Adrenal gland (tissue), 19 donors: ENCODE results near the gene VSTM1. TPM values are rescaled to one million over a fixed set of nuclear protein-coding genes. Genes with fewer than 3 reads are reported as not detected.

Experiments
- DNase-seq, 7 donors: peaks; one replicate each; pipeline ENCODE4 v3.0.0-alpha.2; 2019 to 2020
- H3K27ac ChIP-seq, 5 donors: fragments of 200-600 bp; sonication (generic) in 4 of 5; 1 replicate in 3 of 5; 2 replicates in 2 of 5; pipeline versions ENCODE4 v1.5.1 to v1.8.0; 2016 to 2020; ENCODE audit warnings: mild to moderate bottlenecking in 1 of 5
- H3K27me3 ChIP-seq: fragments of 200-600 bp; 2 replicates; pipeline ENCODE4 v1.8.0; 2021
- H3K36me3 ChIP-seq, 2 donors: fragments of 200-600 bp; replicated peaks in 1 of 2; 1 replicate in 1 of 2; 2 replicates in 1 of 2; pipeline versions ENCODE4 v1.5.1 to v1.8.0; 2018 to 2022
- H3K4me1 ChIP-seq, 2 donors: fragments of 200-600 bp; replicated peaks in 1 of 2; 1 replicate in 1 of 2; 2 replicates in 1 of 2; pipeline versions ENCODE4 v1.5.1 to v1.8.0; 2018 to 2021
- H3K4me3 ChIP-seq, 4 donors: fragments of 200-600 bp; sonication (generic) in 3 of 4; one replicate each; pipeline ENCODE4 v1.5.1; 2016 to 2018
- H3K9me3 ChIP-seq, 3 donors: fragments of 200-600 bp; sonication (generic) in 1 of 3; replicated peaks in 1 of 3; 1 replicate in 2 of 3; 2 replicates in 1 of 3; pipeline versions ENCODE4 v1.5.1 to v1.8.0; 2016 to 2021
- POLR2A ChIP-seq, 2 donors: fragments of 450-650 bp; IDR thresholded peaks; one replicate each; pipeline ENCODE4 v1.6.1; 2017; ENCODE audit warnings: antibody characterized with exemption in 2 of 2, mild to moderate bottlenecking in 2 of 2, moderate library complexity in 1 of 2
- WGBS, 4 donors: extraction: QIAGEN DNeasy Blood & Tissue Kit in 2 of 4; methylation state at CpG; one replicate each; pipeline versions ENCODE4 v1.1.5 to v1.1.7; 2013 to 2017; 5-methylcytosine and 5-hydroxymethylcytosine counted together
- intact Hi-C, 2 donors: fragments of 100-400 bp; cut with DNase I; formaldehyde crosslinking; loops; one replicate each; pipeline versions ENCODE4 v1.14.1 to v1.15.0; 2022 to 2023
- long read RNA-seq, 10 donors: library from polyadenylated mRNA in 3 of 10; unstranded in 2 of 10; stranded (forward) in 1 of 10; transcript quantifications; one replicate each; pipeline ENCODE4 v2.0.0 and lab custom pipeline, GENCODE V29; 2021 to 2026
- polyA plus RNA-seq, 3 donors: library from polyadenylated mRNA; stranded (reverse); fragments of 200-250 nt in 2 of 3; fragments of 350-450 nt in 1 of 3; fragmentation: Illumina TruSeq in 1 of 3; extraction: RNeasy Lipid Tissue Mini Kit (QIAGEN cat#74804) in 1 of 3; gene quantifications; one replicate each; pipeline ENCODE4 v1.2.3, GENCODE V29; 2013 to 2014
- total RNA-seq, 9 donors: library from RNA; depleted of rRNA in 4 of 9; stranded (reverse); fragments of >200 nt in 4 of 9; fragments of 120-200 nt in 1 of 9; fragmentation: NEBNext Ultra II Directional in 1 of 9; extraction: Animal tissue kit (Norgen Biotek cat#: 25700) in 1 of 9; gene quantifications; one replicate each; pipeline versions ENCODE4 v1.1.0 to v1.2.4, GENCODE V29; 2013 to 2023
- TF ChIP-seq, protein P1 (sequence below), 6 experiments: fragments of 450-650 bp in 4 of 6; fragments of 200-600 bp in 2 of 6; sonication (generic) in 1 of 6; IDR thresholded peaks; 1 replicate in 5 of 6; 2 replicates in 1 of 6; pipeline versions ENCODE4 v1.5.1 to v1.8.0; 2016 to 2021; ENCODE audit warnings: antibody characterized with exemption in 6 of 6, mild to moderate bottlenecking in 2 of 6, moderate library complexity in 1 of 6
- donor health status: healthy with polysubstance abuse.
- donor health status: Bipolar disorder and iron deficiency.
- donor health status: DM: yes; HTN: yes; CAD: no.
- donor health status: DM: no; HTN: no; CAD: no.
- donor health status: DM: no; HTN: no; CAD: no.
- donor health status: DM: yes; HTN: yes; CAD: no.

The VSTM1 gene, protein sequence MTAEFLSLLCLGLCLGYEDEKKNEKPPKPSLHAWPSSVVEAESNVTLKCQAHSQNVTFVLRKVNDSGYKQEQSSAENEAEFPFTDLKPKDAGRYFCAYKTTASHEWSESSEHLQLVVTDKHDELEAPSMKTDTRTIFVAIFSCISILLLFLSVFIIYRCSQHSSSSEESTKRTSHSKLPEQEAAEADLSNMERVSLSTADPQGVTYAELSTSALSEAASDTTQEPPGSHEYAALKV
- total RNA-seq: under 1 TPM in 1 of 9 donors, not detected in 8; 0.83 TPM
- polyA plus RNA-seq: not detected
- long read RNA-seq, donor 1: 0 reads
- long read RNA-seq, donor 2: 0 reads
- long read RNA-seq, donor 3, partial matches to known transcripts: 124 of 289 reads
- long read RNA-seq, donor 3, other reads (novel, unspliced or antisense): 165 of 289 reads
- long read RNA-seq, donor 4: 0 reads
- long read RNA-seq, donor 5: 0 reads
- long read RNA-seq, donor 6: 0 reads
- long read RNA-seq, donor 7: 0 reads
- long read RNA-seq, donor 8: 0 reads
- long read RNA-seq, donor 9: 0 reads
- long read RNA-seq, donor 10: 0 reads

DNA sequence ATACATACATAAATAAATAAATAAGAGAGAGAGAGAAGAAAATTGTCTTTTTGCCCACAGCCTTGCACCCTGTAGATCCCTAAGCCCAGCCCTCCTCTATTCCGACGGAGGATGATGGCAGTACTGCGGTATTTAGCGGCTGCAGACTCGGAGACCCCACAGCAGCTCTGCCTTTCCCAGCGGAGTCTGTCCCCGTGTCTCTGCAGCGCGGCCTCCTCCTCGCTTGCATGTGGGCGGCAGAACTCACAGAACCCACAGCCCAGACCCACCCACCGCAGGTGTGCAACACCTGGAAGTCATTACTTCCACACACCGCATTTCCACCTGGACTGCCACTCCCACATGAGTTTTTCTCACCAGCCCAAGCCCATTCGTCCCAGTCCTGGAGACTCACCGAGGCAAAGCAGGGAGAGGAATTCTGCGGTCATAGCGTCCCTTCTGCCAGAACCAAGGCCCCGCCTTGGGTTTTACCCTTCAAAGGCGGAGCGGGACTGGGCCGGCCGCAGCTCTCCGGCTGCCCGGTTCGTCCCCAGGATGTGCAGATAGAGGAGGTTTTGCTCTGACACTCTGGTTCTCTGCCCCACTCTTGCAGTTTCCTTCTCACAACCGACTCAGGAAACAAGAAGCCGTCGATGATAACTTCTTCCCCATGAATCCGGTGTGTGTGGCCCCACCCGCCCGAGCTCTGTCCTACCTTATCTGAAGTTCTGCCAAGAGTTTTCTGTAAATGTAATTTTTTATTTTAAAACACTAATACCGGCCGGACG, at the start of gene VSTM1:
TSS of gene VSTM1 (minus strand) at position 548 of the 767 bp plus-strand sequence. CDS start at position 428, 120 bp downstream.
- no peak within 1 kb of the TSS for H3K27ac ChIP-seq
- no peaks in the 10 kb centered on the region for H3K9me3 ChIP-seq
- no peaks in the 10 kb centered on the region for H3K4me1 ChIP-seq
- WGBS, 4 donors: 73 to 81% (median 74%) methylated on average over 24 to 34 of the region's 34 CpGs
- H3K4me3 ChIP-seq: no peak within 1 kb of the TSS
- TF ChIP-seq POLR2A (IDR thresholded peaks at IDR 0.05): no peak
- TF ChIP-seq, protein P1, sequence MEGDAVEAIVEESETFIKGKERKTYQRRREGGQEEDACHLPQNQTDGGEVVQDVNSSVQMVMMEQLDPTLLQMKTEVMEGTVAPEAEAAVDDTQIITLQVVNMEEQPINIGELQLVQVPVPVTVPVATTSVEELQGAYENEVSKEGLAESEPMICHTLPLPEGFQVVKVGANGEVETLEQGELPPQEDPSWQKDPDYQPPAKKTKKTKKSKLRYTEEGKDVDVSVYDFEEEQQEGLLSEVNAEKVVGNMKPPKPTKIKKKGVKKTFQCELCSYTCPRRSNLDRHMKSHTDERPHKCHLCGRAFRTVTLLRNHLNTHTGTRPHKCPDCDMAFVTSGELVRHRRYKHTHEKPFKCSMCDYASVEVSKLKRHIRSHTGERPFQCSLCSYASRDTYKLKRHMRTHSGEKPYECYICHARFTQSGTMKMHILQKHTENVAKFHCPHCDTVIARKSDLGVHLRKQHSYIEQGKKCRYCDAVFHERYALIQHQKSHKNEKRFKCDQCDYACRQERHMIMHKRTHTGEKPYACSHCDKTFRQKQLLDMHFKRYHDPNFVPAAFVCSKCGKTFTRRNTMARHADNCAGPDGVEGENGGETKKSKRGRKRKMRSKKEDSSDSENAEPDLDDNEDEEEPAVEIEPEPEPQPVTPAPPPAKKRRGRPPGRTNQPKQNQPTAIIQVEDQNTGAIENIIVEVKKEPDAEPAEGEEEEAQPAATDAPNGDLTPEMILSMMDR (IDR thresholded peaks at IDR 0.05): no peak
- DNase-seq: no peak
- no peaks in the 10 kb centered on the region for H3K27me3 ChIP-seq
- H3K36me3 ChIP-seq: no peaks in the 10 kb centered on the region
- intact Hi-C loops: no loop called here

DNA sequence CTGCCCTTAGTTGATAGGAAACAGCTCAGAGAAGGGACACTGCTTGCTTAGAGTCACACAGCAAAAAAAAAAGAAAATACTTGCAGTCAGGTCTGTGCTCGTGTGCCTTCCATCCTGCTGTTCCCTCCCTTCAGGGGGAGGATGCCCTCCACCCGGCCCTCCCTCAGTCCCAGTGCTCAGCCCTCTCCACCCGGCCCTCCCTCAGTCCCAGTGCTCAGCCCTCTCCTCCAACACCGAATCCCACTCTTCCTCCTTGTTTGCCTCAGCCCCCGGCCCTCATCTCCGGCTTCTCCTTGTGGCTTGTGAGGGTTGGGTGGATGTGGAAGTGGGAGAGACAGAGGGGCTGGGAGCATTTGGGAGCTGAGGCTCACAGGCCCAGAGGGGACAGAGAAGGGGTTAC, 46.0 kb upstream of the VSTM1 start:
- Histone ChIP-seq H3K4me3 (no peak overlapping the region), H3K27ac (no peak overlapping the region), H3K27me3 (no peaks in the 10 kb centered on the region), H3K9me3 (no peaks in the 10 kb centered on the region), H3K4me1 (peaks cover 7 to 9% of the 10 kb centered on the region in 2 donors), H3K36me3 (peaks cover 0 to 51% of the 10 kb centered on the region in 2 donors)
- TF ChIP-seq POLR2A (IDR thresholded peaks at IDR 0.05): no peak
- WGBS, 4 donors: 79 to 88% (median 82%) methylated on average over 6 of the region's 6 CpGs
- intact Hi-C loops: no loop called here
- peak in 2 of 7 donors; percentile 18 to 23 for DNase-seq

DNA sequence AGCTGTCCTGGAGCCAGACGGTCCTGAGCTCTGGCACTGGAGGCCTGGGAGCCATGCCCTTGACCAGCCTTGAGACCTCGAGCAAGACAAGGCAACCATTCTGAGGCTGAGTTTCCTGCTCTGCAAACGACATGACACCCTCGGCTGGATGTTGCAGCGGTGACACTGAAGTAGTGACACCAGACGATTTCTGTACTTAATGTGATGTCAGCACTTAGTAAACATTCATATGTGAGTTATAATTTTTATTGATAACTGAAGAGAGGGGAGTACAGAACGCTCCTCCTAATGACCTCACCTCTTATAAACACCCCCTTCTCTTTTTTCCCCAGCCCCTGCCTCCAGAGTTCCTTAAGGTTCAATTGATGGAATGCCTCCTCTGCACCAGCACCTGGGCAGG, 44.8 kb upstream of the VSTM1 start:
- 58 to 76% (median 68%) methylated on average over 5 to 7 of the region's 7 CpGs for WGBS, 4 donors
- no peaks in the 10 kb centered on the region for H3K9me3 ChIP-seq
- H3K36me3 ChIP-seq: peaks cover 0 to 51% of the 10 kb centered on the region in 2 donors
- no peak overlapping the region for H3K4me3 ChIP-seq
- H3K27ac ChIP-seq: no peak overlapping the region
- no peaks in the 10 kb centered on the region for H3K27me3 ChIP-seq
- peaks cover 0 to 3% of the 10 kb centered on the region in 2 donors for H3K4me1 ChIP-seq
- TF ChIP-seq POLR2A (IDR thresholded peaks at IDR 0.05): no peak
- TF ChIP-seq, protein P1 (IDR thresholded peaks at IDR 0.05): no peak
- DNase-seq: peak in 1 of 7 donors; percentile 13
- intact Hi-C loops: no loop called here

DNA sequence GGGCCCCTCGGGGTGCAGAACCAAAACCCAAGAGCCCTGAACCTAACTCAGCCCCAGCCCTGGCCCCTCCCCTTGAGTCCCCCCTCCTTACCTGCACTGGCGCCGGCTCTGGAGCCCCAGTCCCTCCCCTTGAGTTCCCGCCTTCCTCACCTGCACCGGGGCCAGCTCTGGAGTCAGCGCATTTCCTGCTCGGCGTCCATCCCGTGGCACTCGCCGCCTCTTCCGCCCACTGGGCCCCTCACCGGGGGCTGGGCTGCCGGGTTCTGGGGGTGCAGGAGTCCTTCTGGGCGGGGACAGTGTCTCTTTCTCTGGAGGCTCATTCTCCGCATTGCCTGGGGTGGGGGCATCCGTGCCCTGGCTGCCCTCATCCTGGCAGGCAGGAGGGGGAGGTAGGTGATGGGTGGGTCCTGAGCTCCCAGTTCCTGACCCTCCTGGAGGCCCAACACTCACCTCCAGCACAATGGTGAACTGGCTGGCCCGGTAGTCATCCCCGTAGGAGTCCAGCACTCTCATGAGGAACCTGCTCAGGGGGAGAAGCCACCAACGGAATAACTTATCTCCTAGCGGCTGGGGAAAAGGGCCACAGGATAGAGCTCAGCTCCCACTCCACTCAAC, 44.3 kb upstream of the VSTM1 start:
- H3K36me3 ChIP-seq: peaks cover 0 to 51% of the 10 kb centered on the region in 2 donors
- H3K4me1 ChIP-seq: peaks cover 0 to 5% of the 10 kb centered on the region in 2 donors
- H3K27ac ChIP-seq: no peak overlapping the region
- intact Hi-C loops: no loop called here
- no peak overlapping the region for H3K4me3 ChIP-seq
- H3K27me3 ChIP-seq: no peaks in the 10 kb centered on the region
- TF ChIP-seq, protein P1 (IDR thresholded peaks at IDR 0.05): no peak
- TF ChIP-seq POLR2A (IDR thresholded peaks at IDR 0.05): no peak
- 83 to 90% (median 83%) methylated on average over 17 to 21 of the region's 21 CpGs for WGBS, 4 donors
- H3K9me3 ChIP-seq: no peaks in the 10 kb centered on the region
- DNase-seq: peak in 4 of 7 donors; percentile 13 to 43 (median 18)
